GM18505 (cell line): ENCODE data around the gene AATK.
"Not testable (repeated sequence)": the region's sequence is repeated elsewhere in the genome, so short reads cannot be mapped to it uniquely, and the experiment has no call there.

Source experiments
- ATAC-seq: cut with Tn5 transposase; IDR thresholded peaks from one replicate; pipeline ENCODE4 v1.9.1; 2021; ENCODE audit not compliant: unreplicated experiment
- POLR2A ChIP-seq: IDR thresholded peaks from 4 replicates; pipeline ENCODE4 v1.6.1; 2011; ENCODE audit warnings: borderline replicate concordance; ENCODE audit not compliant: insufficient read depth, insufficient read length; ENCODE audit errors: extremely low read depth

AATK gene

DNA sequence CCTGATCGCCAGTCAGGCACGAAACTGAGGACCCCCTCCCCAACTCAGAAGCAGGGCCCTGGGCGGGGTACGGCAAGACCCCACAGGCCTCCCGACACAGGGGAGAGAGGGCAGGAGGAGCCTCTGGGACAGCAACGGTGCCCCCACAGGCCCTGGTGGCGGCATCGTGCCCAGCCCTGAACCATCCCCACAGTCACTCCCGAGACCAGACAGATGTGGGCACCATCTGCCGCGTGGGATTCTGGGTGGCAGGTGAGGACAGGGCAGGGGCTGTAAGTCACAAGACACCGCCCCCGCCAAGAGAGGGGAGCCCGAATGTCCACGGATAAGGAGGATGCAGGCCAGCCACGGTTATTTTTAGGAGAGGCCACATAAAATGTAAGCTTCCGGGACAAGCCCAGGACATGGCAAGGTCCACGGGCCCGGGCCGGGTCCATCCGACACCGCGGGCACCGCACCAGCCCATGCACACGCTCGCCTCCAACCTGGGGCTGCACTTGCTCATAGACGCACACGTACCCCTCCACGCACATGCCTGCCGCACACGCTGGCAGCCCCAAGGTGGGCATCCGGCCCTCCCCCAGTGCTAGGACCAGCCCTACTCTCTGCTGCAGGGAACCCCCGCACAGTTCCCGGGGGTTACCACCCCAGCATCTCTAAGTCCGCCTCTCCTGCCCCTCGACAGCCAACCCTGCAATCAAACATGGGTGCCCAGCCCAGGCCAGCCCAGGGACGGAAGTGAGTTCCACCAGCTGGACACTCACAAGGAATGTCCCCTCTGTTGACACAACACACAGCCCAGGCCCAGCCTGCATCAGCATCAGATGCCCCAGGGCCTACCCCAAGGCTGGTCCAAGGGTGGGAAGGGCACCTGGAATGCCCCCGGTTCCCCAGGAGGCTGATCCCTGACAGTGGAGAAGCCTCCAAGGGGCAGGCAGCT, 8.9 kb downstream of the AATK start:
- ATAC-seq = no peak
- TF ChIP-seq POLR2A = no peak

DNA sequence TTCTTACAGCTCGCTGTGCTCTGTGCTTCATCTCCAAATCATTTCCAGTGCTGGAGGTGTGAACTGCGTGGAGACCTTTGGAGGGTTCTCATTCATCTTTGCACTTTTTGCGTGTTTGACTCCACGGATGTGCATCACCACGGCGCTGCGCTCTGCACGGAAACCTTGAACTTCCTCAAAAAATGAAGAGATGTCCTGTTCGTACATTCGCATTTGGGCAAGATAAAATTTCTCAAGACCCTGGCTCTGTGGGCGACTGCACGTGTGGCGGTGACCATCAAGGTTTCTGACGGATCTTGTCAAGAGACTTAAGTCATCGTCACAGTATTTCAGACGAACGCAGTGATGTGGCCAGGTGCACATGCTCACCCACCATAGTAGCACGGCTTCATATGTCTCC, 11.1 kb downstream of the AATK start:
- no peak for TF ChIP-seq POLR2A
- ATAC-seq = no peak

DNA sequence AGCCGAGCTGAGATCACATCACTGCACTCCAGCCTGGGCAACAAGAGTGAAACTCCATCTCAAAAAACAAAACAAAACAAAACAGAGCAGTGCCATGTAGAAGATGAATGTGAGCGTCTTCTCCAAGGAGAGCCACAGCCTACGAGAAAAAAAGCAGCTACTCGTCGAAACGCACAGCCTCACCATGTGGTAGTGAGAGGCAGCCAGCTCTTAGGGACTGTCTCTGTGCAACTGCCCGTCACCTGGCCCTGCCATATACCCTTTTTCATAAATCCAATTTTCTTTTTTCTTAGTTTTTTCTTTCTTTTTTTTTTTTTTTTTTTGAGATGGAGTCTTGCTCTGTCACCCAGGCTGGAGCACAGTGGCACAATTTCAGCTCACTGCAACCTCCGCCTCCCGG, 12.0 kb downstream of the AATK start:
- ATAC-seq = not testable (repeated sequence)

- TF ChIP-seq POLR2A = no peak
These were observed 12.6 kb downstream of the AATK start for GRCh38 chr17:81153340-81153803.

DNA sequence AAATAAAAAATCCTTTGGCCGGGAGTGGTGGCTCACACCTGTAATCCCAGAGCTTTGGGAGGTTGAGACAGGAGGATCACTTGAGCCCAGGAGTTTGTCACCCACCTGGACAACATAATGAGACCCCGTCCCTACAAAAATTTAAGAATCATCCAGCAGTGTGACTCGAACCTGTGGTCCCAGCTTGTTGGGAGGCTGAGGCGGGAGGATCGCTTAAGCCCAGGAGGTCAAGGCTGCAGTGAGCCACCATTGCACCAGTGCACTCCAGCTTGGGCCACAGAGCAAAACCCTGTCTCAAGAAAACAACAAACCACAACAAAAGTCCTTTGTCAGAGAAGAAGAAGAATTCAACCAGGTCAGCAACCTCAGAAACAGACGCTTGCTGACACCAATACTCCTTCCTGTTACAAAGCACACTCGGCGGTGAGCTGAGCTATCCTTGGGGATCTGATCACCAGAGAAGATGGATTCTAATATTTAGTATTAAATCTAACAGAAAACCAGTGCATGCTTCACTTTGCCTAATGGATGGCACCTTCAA, 13.7 kb downstream of the AATK start:
- no peak for ATAC-seq
- TF ChIP-seq POLR2A = no peak

More at GRCh38 chr17:81153340-81153803, 12.6 kb downstream of the AATK start:
- no peak for ATAC-seq

GRCh38 chr17:81151278-81151677, 14.7 kb downstream of the AATK start:
- TF ChIP-seq POLR2A = no peak
- no peak for ATAC-seq

- no peak for ATAC-seq
- TF ChIP-seq POLR2A = no peak
These were observed 15.5 kb downstream of the AATK start for GRCh38 chr17:81150377-81151077.

GRCh38 chr17:81148986-81149533, 17.0 kb downstream of the AATK start:
- TF ChIP-seq POLR2A = no peak
- ATAC-seq = no peak

DNA sequence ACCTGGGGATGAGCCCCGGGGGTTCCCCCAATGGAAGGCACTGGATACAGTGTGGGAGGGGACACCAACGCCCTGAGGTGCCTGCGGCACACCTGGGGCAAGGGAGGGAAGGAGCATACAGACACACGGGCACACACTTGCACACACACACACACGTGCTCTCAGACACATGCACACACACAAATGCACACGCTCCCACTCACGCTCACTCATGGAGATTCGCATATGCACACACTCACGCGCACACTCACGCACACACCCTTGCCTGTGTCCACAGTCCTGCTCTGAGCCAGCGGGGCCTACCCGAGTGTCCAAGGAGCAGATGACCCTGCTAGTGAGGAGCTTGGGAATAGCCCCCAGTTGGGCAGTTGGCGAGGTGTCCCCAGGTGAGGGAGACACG, 17.4 kb downstream of the AATK start:
- ATAC-seq = no peak
- TF ChIP-seq POLR2A = no peak

- no peak for ATAC-seq
- TF ChIP-seq POLR2A = no peak
These were observed 18.3 kb downstream of the AATK start for GRCh38 chr17:81147701-81148100.

- not testable (repeated sequence) for ATAC-seq
These were observed 19.8 kb downstream of the AATK start for GRCh38 chr17:81146208-81146607.

DNA sequence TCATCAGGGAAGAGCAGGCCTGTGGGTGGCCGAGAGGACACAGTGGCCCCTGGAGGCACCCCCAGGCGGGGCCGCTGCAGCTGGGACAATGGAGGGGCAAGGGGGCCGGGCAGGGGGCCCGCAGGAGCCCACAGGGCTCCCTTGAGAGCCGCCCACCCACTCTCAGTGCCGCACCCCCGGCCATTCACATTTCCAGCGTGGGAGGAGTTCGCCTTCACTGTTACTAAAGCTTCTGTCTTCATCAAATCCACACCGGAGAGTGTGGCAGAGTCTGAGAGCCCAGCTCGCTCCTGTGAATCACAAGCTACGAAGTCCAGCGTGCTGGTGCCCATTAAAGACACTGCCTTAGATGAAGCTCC, 21.6 kb downstream of the AATK start:
- TF ChIP-seq POLR2A = no peak
- no peak for ATAC-seq

GRCh38 chr17:81143717-81144422, 22.2 kb downstream of the AATK start:
- TF ChIP-seq POLR2A = no peak
- no peak for ATAC-seq
